GM20000 (cell line): ENCODE results near the gene EPB42.
A peak's percentile ranks its signal among the peaks of the same experiment; 100 is the strongest.
"Not testable (repeated sequence)": the region's sequence is repeated elsewhere in the genome, so short reads cannot be mapped to it uniquely, and the experiment has no call there.

ENCODE experiments used
- DNase-seq: peaks from one replicate; pipeline ENCODE4 v3.0.0; 2012; ENCODE audit warnings: low spot score
- CTCF ChIP-seq: IDR thresholded peaks from 2 replicates; pipeline ENCODE4 v1.5.1; 2012; ENCODE audit warnings: mild to moderate bottlenecking, control low read depth; ENCODE audit errors: extremely low read depth, missing control alignments

Gene EPB42

GRCh38 chr15:43190178-43190577 lies 30.6 kb downstream of the EPB42 start:
- no peak for TF ChIP-seq CTCF
- no peak for DNase-seq

DNA sequence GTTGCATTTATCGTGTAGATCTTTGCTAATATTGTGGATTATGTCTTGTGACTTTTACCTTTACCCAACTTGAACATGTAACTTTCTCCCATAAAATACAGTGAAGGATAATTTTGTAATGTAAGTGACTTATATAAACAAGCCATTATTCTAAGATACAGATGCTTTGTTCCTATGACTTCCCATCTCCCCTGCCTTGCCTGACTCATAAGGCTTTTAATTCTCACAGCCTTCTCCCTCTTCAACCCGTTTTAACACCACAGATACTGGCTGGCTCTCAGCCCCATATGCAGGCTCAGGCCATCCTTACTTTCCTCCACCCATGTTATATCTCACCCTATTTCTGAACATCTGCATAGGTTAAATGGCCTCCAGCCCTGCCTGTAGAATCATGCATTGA lies 31.5 kb downstream of the EPB42 start:
- no peak for DNase-seq
- TF ChIP-seq CTCF = no peak

GRCh38 chr15:43187544-43188155 lies 33.2 kb downstream of the EPB42 start:
- TF ChIP-seq CTCF = peak; percentile 39
- DNase-seq = peak; percentile 57

DNA sequence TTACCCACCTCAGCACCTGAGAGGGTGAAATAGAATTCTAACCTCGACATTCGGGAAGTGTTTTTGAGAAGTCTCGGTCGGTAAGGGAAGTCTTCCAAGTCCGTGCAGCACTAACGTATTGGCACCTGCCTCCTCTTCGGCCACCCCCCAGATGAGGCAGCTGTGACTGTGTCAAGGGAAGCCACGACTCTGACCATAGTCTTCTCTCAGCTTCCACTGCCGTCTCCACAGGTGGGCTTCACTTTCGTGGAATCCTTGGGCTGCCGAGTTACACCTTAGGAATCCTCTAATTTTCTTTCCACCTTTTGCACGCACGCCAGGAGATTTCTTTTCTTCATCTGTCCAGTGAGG lies 34.8 kb downstream of the EPB42 start:
- no peak for TF ChIP-seq CTCF
- DNase-seq = no peak

- TF ChIP-seq CTCF = peak; percentile 45
These were observed 35.4 kb downstream of the EPB42 start, which contains the start of gene CCNDBP1 for GRCh38 chr15:43185157-43186002. Gene CCNDBP1, plus strand, starts transcription at chr15:43185403. Its CDS starts 96 bp downstream, at chr15:43185499.

DNA sequence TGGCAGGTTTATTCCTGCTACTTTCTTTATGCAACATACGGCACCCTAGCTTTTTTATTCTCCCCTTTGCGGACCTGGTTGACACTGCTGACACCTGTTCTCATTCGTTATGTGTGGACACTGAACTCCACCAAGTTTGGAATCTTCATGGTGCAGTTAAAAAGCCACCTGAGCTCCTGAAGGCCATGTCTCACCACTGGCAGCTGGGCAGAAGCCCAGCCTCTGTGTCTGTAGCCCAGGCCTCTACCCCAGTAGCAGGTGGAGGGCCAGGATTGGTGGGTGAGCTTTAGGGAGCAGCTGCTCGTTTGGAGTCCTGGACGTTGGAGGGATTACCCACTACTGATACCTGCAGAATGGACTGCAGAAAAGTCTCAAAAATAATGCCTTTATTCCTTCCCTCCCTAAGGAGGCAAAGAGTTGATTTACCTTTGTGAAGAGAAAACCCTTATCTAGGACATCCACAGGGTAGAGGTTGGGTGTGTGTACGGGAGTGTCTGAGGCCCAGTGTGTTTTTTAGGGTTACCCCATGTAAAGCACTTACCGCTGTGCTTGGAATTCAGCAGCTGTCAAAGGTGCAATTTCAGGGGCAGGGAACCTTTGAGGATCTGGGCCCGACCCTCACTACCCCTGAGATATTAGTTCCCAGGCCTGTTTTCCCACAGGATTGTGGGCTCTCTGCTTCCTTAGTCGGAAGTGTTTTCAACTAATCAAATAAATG lies 36.3 kb downstream of the EPB42 start:
- no peak for DNase-seq
- no peak for TF ChIP-seq CTCF

More at GRCh38 chr15:43185157-43186002, 35.4 kb downstream of the EPB42 start, which contains the start of gene CCNDBP1:
- peak; percentile 99 for DNase-seq

GRCh38 chr15:43183270-43183669 lies 37.5 kb downstream of the EPB42 start:
- DNase-seq = no peak
- no peak for TF ChIP-seq CTCF

DNA sequence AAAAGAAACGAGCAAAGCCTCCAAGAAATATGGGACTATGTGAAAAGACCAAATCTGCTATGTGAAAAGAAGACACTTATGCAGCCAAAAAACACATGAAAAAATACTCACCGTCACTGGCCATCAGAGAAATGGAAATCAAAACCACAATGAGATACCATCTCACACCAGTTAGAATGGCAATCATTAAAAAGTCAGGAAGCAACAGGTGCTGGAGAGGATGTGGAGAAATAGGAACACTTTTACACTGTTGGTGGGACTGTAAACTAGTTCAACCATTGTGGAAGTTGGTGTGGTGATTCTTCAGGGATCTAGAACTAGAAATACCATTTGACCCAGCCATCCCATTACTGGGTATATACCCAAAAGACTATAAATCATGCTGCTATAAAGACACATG lies 43.7 kb downstream of the EPB42 start:
- DNase-seq = not testable (repeated sequence)

DNA sequence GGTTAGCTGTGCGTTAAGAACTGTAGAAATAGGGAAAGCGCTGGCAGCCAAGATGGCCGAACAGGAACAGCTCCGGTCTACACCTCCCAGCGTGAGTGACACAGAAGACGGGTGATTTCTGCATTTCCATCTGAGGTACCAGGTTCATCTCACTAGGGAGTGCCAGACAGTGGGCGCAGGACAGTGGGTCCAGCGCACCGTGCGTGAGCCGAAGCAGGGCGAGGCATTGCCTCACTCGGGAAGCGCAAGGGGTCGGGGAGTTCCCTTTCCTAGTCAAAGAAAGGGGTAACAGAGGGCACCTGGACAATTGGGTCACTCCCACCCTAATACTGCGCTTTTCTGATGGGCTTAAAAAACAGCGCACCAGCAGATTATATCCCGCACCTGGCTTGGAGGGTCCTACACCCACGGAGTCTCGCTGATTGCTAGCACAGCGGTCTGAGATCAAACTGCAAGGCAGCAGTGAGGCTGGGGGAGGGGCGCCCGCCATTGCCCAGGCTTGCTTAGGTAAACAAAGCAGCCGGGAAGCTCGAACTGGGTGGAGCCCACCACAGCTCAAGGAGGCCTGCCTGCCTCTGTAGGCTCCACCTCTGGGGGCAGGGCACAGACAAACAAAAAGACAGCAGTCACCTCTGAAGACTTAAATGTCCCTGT lies 45.0 kb downstream of the EPB42 start:
- not testable (repeated sequence) for DNase-seq
